CD4-positive, alpha-beta T cell treated with Interleukin-15 for 1 hour (primary cell): ENCODE data around the gene KRT17.
"Not testable (repeated sequence)": the region's sequence is repeated elsewhere in the genome, so short reads cannot be mapped to it uniquely, and the experiment has no call there.

ENCODE experiments used
- DNase-seq: peaks from one replicate; pipeline ENCODE4 v3.0.0-alpha.2; 2020

The KRT17 gene

GRCh38 chr17:41589301-41589700 lies 35.1 kb downstream of the KRT17 start:
- no peak for DNase-seq

GRCh38 chr17:41588126-41588810 lies 36.1 kb downstream of the KRT17 start:
- DNase-seq = no peak

- DNase-seq = no peak
Observed at GRCh38 chr17:41586863-41587495, 37.4 kb downstream of the KRT17 start, which contains the start of gene KRT14. KRT14 (minus strand) TSS chr17:41586895; CDS start chr17:41586834, 61 bp downstream.

GRCh38 chr17:41585301-41586056 lies 38.9 kb downstream of the KRT17 start:
- no peak for DNase-seq

GRCh38 chr17:41584331-41584927 lies 39.9 kb downstream of the KRT17 start:
- DNase-seq = not testable (repeated sequence)

- DNase-seq = no peak
Observed at GRCh38 chr17:41583137-41584127, 40.9 kb downstream of the KRT17 start.

GRCh38 chr17:41582061-41582968 lies 42.1 kb downstream of the KRT17 start:
- DNase-seq = not testable (repeated sequence)

- no peak for DNase-seq
Observed at GRCh38 chr17:41581366-41582060, 42.9 kb downstream of the KRT17 start.

GRCh38 chr17:41580687-41581365 lies 43.5 kb downstream of the KRT17 start:
- DNase-seq = no peak

GRCh38 chr17:41580244-41580575 lies 44.2 kb downstream of the KRT17 start:
- DNase-seq = no peak

- DNase-seq = peak; percentile 57
Observed at GRCh38 chr17:41579484-41580243, 44.7 kb downstream of the KRT17 start.

- DNase-seq = no peak
Observed at GRCh38 chr17:41578971-41579370, 45.4 kb downstream of the KRT17 start.

GRCh38 chr17:41578538-41578937 lies 45.8 kb downstream of the KRT17 start:
- no peak for DNase-seq

- DNase-seq = not testable (repeated sequence)
Observed at GRCh38 chr17:41576740-41577139, 47.6 kb downstream of the KRT17 start.

- DNase-seq = no peak
Observed at GRCh38 chr17:41575336-41575735, 49.0 kb downstream of the KRT17 start.

- no peak for DNase-seq
Observed at GRCh38 chr17:41571561-41572434, 52.6 kb downstream of the KRT17 start, which contains the start of gene KRT9. KRT9 (minus strand) TSS chr17:41572059; CDS start chr17:41571992, 67 bp downstream.
